ENCODE data around the gene GRK7. TPM values are rescaled to one million over a fixed set of nuclear protein-coding genes. Genes with fewer than 3 reads are reported as not detected.
"Not testable (repeated sequence)": the region's sequence is repeated elsewhere in the genome, so short reads cannot be mapped to it uniquely, and the experiment has no call there.

GRK7 gene
- total RNA-seq, 1 experiment from 2014 or later, result not detected

GRCh38 chr3:141738891-141739363 is 24.3 kb upstream of the GRK7 start:
- no peaks in the 10 kb centered on the region for H3K27me3 ChIP-seq
- DNase-seq, result no peak
- no peaks in the 10 kb centered on the region for H3K9me3 ChIP-seq
- peaks cover 22% of the 10 kb centered on the region for H3K36me3 ChIP-seq
- H3K4me3 ChIP-seq, result peak overlapping the region; percentile 90

- DNase-seq, result no peak
- Histone ChIP-seq H3K27me3 (no peaks in the 10 kb centered on the region), H3K36me3 (peaks cover 30% of the 10 kb centered on the region), H3K4me3 (peak overlapping the region; percentile 90), H3K9me3 (no peaks in the 10 kb centered on the region)
Observed at GRCh38 chr3:141739731-141740130, 23.5 kb upstream of the GRK7 start.

DNA sequence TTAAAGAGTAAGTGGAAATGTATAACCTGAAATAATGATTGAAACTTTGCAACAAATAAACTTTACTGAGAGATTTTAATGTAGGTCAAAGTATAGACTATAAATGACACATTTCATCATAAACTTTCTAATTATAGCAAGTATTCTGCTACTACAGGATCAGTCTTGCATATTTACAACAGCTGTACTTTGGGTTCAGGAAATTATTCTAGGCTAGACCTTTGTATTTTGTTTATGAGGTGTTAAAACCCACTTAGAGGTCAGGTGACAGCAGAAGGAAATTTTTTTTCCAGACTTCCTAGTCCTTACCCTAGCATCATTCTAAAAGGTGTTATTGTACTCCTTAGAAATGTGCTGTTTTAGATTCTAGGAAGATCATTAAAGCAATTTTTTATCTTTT is 22.9 kb upstream of the GRK7 start:
- no peaks in the 10 kb centered on the region for H3K9me3 ChIP-seq
- peaks cover 36% of the 10 kb centered on the region for H3K36me3 ChIP-seq
- peak overlapping the region; percentile 90; the same call in 1 of the 2 replicates for H3K4me3 ChIP-seq
- DNase-seq, result no peak
- no peaks in the 10 kb centered on the region for H3K27me3 ChIP-seq

DNA sequence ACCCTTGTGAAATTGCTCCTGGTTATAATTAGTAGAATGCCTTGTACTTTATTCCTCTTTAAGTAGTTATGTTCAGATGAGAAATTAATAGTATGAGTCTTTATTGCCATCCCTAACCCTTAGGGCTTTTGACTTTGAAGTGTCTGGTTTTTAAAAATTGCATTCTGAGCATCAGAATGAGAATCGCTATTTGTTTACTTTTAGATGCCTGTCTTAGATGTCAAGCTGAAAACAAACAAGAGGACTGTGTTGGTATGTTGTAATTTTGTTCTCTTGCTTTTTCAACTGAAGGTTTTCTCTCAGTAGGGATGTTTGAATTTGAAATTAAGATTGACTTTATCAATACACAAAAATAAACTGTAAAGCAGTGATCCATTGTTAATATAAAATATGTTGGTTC is 19.9 kb upstream of the GRK7 start:
- H3K9me3 ChIP-seq, result no peaks in the 10 kb centered on the region
- no peaks in the 10 kb centered on the region for H3K27me3 ChIP-seq
- no peak for DNase-seq
- H3K4me3 ChIP-seq, result no peak overlapping the region
- peaks cover 55% of the 10 kb centered on the region for H3K36me3 ChIP-seq

DNA sequence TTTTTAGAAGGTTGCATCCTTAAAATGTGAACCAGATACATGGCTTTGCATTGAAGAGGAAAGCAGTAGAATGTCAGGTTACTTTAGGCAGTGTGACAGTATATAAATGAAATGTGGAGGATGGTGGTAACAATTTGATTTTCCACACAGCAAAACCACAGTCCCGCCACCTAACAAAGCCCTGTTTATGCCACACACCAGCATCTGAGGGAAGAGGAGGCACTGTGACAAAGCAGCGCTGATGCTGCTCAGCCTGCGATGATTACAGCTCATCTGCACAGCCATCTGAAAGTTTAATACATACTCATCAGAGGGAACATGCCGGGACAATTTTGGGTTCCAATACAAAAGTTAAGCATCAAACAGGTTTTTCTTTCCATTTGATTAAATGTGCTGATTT is 16.2 kb upstream of the GRK7 start:
- DNase-seq, result no peak
- H3K27me3 ChIP-seq, result no peaks in the 10 kb centered on the region
- peaks cover 50% of the 10 kb centered on the region for H3K36me3 ChIP-seq
- H3K9me3 ChIP-seq, result no peaks in the 10 kb centered on the region
- no peak overlapping the region for H3K4me3 ChIP-seq

- H3K9me3 ChIP-seq, result no peaks in the 10 kb centered on the region
- no peak for DNase-seq
- H3K36me3 ChIP-seq, result no peaks in the 10 kb centered on the region; the same call in 1 of the 2 replicates
- H3K4me3 ChIP-seq, result no peak overlapping the region
- no peaks in the 10 kb centered on the region for H3K27me3 ChIP-seq
Observed at GRCh38 chr3:141753399-141753798, 9.8 kb upstream of the GRK7 start.

DNA sequence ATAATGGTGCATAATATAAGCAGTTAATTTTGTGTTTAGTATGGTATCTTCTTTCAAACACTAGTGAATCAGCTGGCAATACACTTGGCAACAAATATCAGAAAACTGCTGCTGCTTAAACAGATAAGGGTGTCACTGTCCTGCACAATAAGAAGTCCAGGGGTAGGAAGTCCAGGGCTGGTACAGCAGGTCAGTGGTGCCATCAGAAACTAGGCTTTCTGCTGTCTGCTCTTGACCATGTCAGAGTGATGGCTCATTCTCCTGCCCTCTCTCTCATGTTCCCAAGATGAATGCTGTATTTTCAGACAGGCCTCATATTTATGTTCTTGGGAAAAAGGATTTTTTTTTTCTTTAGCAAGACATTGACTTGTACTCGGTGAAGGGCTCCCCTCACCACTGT is 9.2 kb upstream of the GRK7 start:
- Histone ChIP-seq H3K9me3 (no peaks in the 10 kb centered on the region), H3K27me3 (no peaks in the 10 kb centered on the region), H3K4me3 (no peak overlapping the region), H3K36me3 (no peaks in the 10 kb centered on the region)
- DNase-seq, result no peak

DNA sequence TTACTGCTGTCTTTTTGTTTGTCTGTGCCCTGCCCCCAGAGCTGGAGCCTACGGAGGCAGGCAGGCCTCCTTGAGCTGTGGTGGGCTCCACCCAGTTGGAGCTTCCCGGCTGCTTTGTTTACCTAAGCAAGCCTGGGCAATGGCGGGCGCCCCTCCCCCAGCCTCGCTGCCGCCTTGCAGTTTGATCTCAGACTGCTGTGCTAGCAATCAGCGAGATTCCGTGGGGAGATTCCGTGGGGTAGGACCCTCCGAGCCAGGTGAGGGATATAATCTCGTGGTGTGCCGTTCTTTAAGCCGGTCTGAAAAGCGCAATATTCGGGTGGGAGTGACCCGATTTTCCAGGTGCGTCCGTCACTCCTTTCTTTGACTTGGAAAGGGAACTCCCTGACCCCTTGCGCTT is 656 bp upstream of the GRK7 start:
- H3K4me3 ChIP-seq, H3K27me3 ChIP-seq, DNase-seq, H3K36me3 ChIP-seq, H3K9me3 ChIP-seq: not testable (repeated sequence)

DNA sequence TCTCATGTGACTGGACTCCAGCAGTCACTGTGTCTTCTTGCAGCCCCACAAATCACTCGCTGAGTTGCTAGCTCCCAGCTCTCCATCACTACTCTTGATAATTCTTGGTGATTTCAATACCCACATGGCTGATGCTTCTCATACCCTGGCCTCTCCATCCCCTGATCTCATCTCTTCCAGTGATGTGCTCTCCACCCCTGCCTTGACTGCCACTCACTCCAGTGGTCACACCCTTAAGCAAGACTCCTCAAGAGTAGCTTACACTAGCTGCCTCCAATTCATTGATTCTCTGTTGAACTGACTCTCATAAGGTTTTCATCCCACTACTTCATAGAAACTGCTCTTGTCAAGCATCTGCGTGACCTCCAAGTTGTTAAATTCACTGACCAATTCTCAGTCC is 837 bp downstream of the GRK7 start:
- H3K36me3 ChIP-seq, result no peaks in the 10 kb centered on the region
- DNase-seq, result no peak
- no peaks in the 10 kb centered on the region for H3K9me3 ChIP-seq
- no peaks in the 10 kb centered on the region for H3K27me3 ChIP-seq
- H3K4me3 ChIP-seq, result no peak overlapping the region

DNA sequence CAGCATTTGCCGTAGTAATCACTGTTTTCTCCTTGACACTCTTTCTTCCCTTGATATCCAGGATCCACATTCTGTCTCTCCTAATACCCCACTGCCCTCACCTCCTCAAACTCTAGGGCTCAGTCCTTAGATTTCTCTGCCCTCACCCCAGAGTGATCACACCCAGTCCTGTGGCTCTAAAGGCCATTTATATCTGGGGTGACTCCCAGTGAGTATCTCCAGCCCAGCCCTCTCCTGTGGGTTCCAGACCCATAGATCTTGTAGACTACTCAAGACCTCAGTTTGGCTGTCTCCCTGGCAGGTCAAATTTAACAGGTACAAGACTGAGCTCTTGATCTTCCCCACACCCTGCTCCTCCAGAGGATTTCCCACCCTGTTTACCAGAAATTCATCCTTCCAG is 1.3 kb downstream of the GRK7 start:
- H3K27me3 ChIP-seq, result no peaks in the 10 kb centered on the region
- H3K4me3 ChIP-seq, result no peak overlapping the region
- H3K36me3 ChIP-seq, result no peaks in the 10 kb centered on the region
- H3K9me3 ChIP-seq, result no peaks in the 10 kb centered on the region
- no peak for DNase-seq

DNA sequence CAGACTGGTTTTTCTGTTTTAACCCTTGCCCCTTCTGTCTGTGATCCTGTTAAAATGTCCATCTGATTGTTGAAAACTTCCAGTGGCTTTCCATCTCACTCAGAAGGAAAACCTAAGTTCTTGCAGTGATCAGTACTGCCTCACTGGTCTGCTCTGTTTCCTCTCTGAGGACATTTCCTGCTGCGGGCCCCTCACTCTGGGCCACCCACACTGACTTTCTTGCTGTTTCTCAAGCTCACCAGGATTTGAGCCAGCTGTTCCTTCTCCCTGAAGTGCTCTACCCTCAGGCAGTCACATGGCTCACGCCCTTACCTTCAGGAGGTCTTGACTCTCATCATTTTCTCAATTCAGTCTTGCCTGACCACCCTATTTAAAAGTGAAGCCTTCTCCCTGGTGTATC is 1.8 kb downstream of the GRK7 start:
- no peak for DNase-seq

DNA sequence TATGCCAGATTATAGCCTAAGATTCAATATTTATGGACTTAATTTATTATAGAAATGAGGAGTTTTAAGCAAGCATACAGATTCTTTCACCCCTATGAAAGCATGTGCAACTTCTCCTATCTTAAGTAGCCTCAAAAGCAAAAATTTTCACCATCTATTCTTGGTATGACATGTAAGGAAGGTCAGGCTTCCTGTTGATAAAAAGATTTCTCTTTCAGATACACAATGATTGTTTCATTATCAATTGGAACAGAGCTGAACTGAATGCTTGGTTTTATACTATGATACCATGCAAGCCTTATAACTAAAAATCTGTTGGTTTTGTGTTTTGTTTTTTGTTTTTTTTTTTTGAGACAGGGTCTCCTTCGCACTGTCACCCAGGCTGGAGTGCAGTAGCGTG is 3.9 kb downstream of the GRK7 start:
- Histone ChIP-seq H3K9me3 (no peaks in the 10 kb centered on the region), H3K36me3 (no peaks in the 10 kb centered on the region), H3K27me3 (no peaks in the 10 kb centered on the region), H3K4me3 (no peak overlapping the region)
- DNase-seq, result no peak

More for the DNA sequence above, 1.8 kb downstream of the GRK7 start:
- Histone ChIP-seq H3K27me3 (no peaks in the 10 kb centered on the region), H3K9me3 (no peaks in the 10 kb centered on the region), H3K36me3 (no peaks in the 10 kb centered on the region), H3K4me3 (no peak overlapping the region)

- no peak for DNase-seq
Observed at GRCh38 chr3:141769221-141769894, 6.2 kb downstream of the GRK7 start.

DNA sequence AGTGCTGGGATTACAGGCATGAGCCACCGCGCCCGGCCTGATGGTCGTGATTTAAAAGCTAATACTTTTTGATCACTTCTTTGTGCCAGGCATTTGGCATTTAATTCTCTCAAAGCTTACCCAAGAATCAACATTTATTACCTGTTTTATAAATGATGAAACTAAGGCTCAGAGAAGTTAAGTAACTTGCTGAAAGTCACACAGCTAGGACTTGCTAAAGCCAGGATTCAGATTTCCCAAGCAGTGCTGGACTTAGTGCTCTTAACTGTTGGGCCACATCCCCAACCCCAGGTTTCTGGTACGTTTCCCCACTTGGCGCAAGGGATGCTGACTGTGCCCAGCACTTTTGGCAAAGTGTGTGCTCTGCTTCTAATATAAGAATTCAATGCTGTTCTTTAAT is 10.5 kb downstream of the GRK7 start:
- H3K27me3 ChIP-seq, result no peaks in the 10 kb centered on the region
- no peaks in the 10 kb centered on the region for H3K9me3 ChIP-seq
- DNase-seq, result no peak
- no peak overlapping the region for H3K4me3 ChIP-seq
- H3K36me3 ChIP-seq, result no peaks in the 10 kb centered on the region

More at GRCh38 chr3:141769221-141769894, 6.2 kb downstream of the GRK7 start:
- Histone ChIP-seq H3K36me3 (no peaks in the 10 kb centered on the region), H3K9me3 (no peaks in the 10 kb centered on the region), H3K4me3 (no peak overlapping the region), H3K27me3 (no peaks in the 10 kb centered on the region)

DNA sequence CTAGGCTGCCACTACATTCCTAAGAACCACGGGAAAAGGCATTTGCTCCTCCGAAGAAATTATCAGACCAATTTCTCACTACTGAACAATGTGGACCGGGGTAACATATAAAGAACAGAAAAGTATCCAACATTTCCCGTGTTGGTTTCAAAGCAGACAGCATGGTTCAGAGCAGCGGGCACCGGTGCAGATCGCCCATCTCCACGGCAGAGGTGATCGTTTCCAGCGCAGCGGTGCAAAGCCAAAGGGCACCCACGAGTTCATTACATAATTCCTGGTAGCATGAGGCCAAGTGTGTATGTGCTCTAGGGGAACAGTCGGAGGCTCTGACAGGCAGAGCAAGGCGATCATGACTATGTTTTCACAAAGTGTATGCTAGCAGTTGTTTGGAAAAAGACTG is 13.2 kb downstream of the GRK7 start:
- Histone ChIP-seq H3K36me3 (no peaks in the 10 kb centered on the region), H3K27me3 (no peaks in the 10 kb centered on the region), H3K9me3 (no peaks in the 10 kb centered on the region), H3K4me3 (no peak overlapping the region)
- no peak for DNase-seq

DNA sequence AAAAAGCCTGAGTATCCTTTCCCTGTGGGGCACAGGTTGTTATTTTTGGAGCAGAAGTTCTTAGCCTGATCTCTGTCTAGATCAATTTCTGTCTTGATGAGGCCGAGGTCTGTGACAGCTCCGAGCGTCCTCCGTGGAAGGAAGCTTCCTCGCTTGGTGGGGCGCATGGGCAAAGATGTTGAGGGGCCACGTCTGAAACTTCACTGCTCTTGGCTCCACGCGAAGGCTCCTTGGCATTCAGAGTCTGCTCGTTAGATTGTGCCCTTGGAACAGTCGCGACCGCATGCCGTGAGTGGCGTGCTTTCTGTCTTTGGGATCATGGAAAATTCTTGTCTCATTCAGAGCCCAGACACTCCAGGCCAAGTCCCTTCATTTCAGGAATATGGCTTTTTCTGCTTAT is 13.7 kb downstream of the GRK7 start:
- Histone ChIP-seq H3K9me3 (no peaks in the 10 kb centered on the region), H3K27me3 (no peaks in the 10 kb centered on the region), H3K36me3 (no peaks in the 10 kb centered on the region), H3K4me3 (no peak overlapping the region)
- no peak for DNase-seq

GRCh38 chr3:141777957-141778813 is 15.0 kb downstream of the GRK7 start:
- Histone ChIP-seq H3K27me3 (no peaks in the 10 kb centered on the region), H3K9me3 (no peaks in the 10 kb centered on the region)
- no peak for DNase-seq

DNA sequence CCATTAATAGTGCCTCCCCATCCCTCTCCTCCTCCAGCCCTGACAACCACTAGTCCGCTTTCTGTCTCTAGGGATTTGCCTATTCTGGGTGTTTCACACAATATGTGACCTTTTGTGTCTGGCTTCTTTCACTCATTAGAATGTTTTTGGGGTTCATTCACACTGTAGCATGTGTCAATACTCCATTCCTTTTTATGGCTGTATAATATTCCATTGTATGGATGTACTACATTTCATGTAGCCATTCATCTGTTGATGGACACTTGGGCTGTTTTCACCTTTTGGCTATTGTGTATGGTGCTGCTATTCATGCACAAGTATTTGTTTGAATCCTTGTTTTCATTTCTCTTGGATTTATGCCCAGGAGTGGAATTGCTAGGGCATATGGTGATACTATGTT is 16.5 kb downstream of the GRK7 start:
- Histone ChIP-seq H3K9me3 (no peaks in the 10 kb centered on the region), H3K4me3 (no peak overlapping the region), H3K27me3 (no peaks in the 10 kb centered on the region), H3K36me3 (no peaks in the 10 kb centered on the region)
- no peak for DNase-seq

More at GRCh38 chr3:141777957-141778813, 15.0 kb downstream of the GRK7 start:
- Histone ChIP-seq H3K36me3 (no peaks in the 10 kb centered on the region), H3K4me3 (no peak overlapping the region)
